Uterus (tissue), 2 donors: Measurements from ENCODE around the gene SCN8A.

Experiments
- POLR2A ChIP-seq, 2 donors: fragments of 450-650 bp; IDR thresholded peaks; one replicate each; pipeline ENCODE4 v1.6.1; 2016; ENCODE audit warnings: antibody characterized with exemption in 2 of 2, mild to moderate bottlenecking in 1 of 2, moderate library complexity in 1 of 2
- TF ChIP-seq, protein P1 (sequence below), 4 experiments: fragments of 200-600 bp in 2 of 4; fragments of 450-650 bp in 2 of 4; sonication (generic) in 2 of 4; IDR thresholded peaks; one replicate each; pipeline ENCODE4 v1.5.1; 2016 to 2019; ENCODE audit warnings: antibody characterized with exemption in 4 of 4, mild to moderate bottlenecking in 2 of 4, moderate library complexity in 1 of 4

DNA sequence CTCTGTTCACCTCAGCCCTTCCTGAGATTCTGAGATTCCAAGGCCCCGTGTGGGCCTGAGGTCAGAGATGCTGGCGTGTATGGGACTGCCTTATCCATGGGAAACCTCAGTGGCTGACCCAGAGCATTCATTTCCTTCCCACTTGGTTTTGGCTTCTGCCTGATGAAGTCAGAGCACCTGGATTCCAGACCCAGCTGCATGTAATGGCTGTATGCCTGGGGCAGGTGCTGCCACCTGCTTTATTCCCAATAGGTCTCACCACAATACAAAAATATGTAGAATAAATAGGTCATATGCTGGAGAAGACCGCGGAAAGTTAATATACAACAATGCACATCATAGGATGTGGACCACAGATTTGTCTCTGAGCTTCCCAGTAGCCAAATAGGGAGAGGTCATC lies 231.9 kb downstream of the SCN8A start:
- TF ChIP-seq, protein P1, sequence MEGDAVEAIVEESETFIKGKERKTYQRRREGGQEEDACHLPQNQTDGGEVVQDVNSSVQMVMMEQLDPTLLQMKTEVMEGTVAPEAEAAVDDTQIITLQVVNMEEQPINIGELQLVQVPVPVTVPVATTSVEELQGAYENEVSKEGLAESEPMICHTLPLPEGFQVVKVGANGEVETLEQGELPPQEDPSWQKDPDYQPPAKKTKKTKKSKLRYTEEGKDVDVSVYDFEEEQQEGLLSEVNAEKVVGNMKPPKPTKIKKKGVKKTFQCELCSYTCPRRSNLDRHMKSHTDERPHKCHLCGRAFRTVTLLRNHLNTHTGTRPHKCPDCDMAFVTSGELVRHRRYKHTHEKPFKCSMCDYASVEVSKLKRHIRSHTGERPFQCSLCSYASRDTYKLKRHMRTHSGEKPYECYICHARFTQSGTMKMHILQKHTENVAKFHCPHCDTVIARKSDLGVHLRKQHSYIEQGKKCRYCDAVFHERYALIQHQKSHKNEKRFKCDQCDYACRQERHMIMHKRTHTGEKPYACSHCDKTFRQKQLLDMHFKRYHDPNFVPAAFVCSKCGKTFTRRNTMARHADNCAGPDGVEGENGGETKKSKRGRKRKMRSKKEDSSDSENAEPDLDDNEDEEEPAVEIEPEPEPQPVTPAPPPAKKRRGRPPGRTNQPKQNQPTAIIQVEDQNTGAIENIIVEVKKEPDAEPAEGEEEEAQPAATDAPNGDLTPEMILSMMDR (IDR thresholded peaks at IDR 0.05) = no peak
- TF ChIP-seq POLR2A (IDR thresholded peaks at IDR 0.05) = no peak
